Esophagus squamous epithelium (tissue), 5 donors: Measurements from ENCODE around the gene TREM2. TPM values are rescaled to one million over a fixed set of nuclear protein-coding genes. Genes with fewer than 3 reads are reported as not detected.
"Not testable (repeated sequence)": the region's sequence is repeated elsewhere in the genome, so short reads cannot be mapped to it uniquely, and the experiment has no call there.

Experiments used
- DNase-seq: peaks from one replicate; lab custom pipeline; 2025; lab: John Stamatoyannopoulos, UW
- H3K27ac ChIP-seq, 4 donors: fragments of 200-600 bp; sonication (generic); one replicate each; pipeline ENCODE4 v1.5.1; 2016 to 2019; ENCODE audit warnings: mild to moderate bottlenecking in 1 of 4
- H3K27me3 ChIP-seq, 4 donors: fragments of 200-600 bp; sonication (generic); 1 replicate in 3 of 4; 2 replicates in 1 of 4; pipeline versions ENCODE4 v1.5.1 to v1.6.0; 2017 to 2021; ENCODE audit warnings: antibody characterized with exemption in 1 of 4
- H3K36me3 ChIP-seq, 3 donors: fragments of 200-600 bp; sonication (generic); one replicate each; pipeline ENCODE4 v1.5.1; 2016 to 2019
- H3K4me1 ChIP-seq, 3 donors: fragments of 200-600 bp; sonication (generic); one replicate each; pipeline ENCODE4 v1.5.1; 2017 to 2019
- H3K4me3 ChIP-seq, 4 donors: fragments of 200-600 bp; sonication (generic); 1 replicate in 3 of 4; 2 replicates in 1 of 4; pipeline ENCODE4 v1.5.1; 2016 to 2019; ENCODE audit warnings: mild to moderate bottlenecking in 2 of 4, moderate library complexity in 1 of 4
- H3K9me3 ChIP-seq, 3 donors: fragments of 200-600 bp; sonication (generic); one replicate each; pipeline ENCODE4 v1.5.1; 2016 to 2019
- POLR2A ChIP-seq, 4 donors: fragments of 450-650 bp; IDR thresholded peaks; one replicate each; pipeline ENCODE4 v1.6.1; 2017; ENCODE audit warnings: antibody characterized with exemption in 4 of 4, mild to moderate bottlenecking in 4 of 4, moderate library complexity in 3 of 4
- WGBS, 2 donors: methylation state at CpG; one replicate each; pipeline ENCODE4 v1.1.5; 2018; 5-methylcytosine and 5-hydroxymethylcytosine counted together
- intact Hi-C: fragments of 100-400 bp; cut with DNase I; formaldehyde crosslinking; loops from one replicate; pipeline ENCODE4 v1.15.0; 2022
- total RNA-seq, 4 donors: library from RNA; depleted of rRNA; stranded (reverse); fragments of >200 nt; gene quantifications; one replicate each; pipeline ENCODE4 v1.1.0, GENCODE V29; 2016
- TF ChIP-seq, protein P1 (sequence below), 6 experiments: fragments of 450-650 bp in 4 of 6; fragments of 200-600 bp in 2 of 6; sonication (generic) in 2 of 6; IDR thresholded peaks; one replicate each; pipeline ENCODE4 v1.5.1; 2016 to 2019; ENCODE audit warnings: antibody characterized with exemption in 6 of 6, mild to moderate bottlenecking in 4 of 6, moderate library complexity in 4 of 6
- donor health status: DM: yes; HTN: yes; CAD: no.

Gene TREM2
- total RNA-seq, 4 donors from 2014 or later, result 0.70 to 7.3 (median 0.95) TPM; not detected in 1

DNA sequence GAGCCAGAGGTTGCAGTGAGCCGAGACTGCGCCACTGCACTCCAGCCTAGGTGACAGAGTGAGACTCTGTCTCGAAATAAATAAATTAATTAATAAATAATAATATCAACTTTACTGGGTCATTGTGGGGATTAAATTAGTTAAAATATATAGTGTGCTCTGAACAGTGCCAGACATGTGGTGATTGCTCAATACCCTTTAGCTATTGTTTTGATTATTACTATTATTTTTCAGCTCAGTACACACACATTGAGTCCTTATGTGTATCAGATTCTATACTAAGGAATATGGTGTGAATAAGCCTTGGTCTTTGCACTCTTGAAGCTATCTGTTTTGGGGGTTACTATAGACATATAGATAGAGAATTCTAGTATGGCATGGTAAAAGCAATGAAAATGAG is 37.6 kb downstream of the TREM2 start:
- intact Hi-C loops, result no loop called here

DNA sequence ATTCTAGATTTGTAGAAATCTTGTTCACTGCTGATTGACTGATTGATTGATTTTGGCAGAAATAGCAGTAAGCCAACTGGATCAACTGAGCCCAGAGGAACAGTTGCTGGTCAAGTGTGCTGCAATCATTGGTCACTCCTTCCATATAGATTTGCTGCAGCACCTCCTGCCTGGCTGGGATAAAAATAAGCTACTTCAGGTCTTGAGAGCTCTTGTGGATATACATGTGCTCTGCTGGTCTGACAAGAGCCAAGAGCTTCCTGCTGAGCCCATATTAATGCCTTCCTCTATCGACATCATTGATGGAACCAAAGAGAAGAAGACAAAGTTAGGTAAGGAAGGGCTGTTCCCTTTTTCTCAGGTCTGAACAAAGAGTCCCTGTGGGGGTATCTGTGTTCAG is 40.0 kb downstream of the TREM2 start:
- 91 to 100% methylated on average over 1 of the region's 1 CpG for WGBS, 2 donors
- intact Hi-C loops, result no loop called here
- DNase-seq, result no peak
- H3K27me3 ChIP-seq, result no peaks in the 10 kb centered on the region
- no peak overlapping the region for H3K4me3 ChIP-seq
- H3K27ac ChIP-seq, result no peak overlapping the region
- TF ChIP-seq POLR2A (IDR thresholded peaks at IDR 0.05), result no peak
- TF ChIP-seq, protein P1, sequence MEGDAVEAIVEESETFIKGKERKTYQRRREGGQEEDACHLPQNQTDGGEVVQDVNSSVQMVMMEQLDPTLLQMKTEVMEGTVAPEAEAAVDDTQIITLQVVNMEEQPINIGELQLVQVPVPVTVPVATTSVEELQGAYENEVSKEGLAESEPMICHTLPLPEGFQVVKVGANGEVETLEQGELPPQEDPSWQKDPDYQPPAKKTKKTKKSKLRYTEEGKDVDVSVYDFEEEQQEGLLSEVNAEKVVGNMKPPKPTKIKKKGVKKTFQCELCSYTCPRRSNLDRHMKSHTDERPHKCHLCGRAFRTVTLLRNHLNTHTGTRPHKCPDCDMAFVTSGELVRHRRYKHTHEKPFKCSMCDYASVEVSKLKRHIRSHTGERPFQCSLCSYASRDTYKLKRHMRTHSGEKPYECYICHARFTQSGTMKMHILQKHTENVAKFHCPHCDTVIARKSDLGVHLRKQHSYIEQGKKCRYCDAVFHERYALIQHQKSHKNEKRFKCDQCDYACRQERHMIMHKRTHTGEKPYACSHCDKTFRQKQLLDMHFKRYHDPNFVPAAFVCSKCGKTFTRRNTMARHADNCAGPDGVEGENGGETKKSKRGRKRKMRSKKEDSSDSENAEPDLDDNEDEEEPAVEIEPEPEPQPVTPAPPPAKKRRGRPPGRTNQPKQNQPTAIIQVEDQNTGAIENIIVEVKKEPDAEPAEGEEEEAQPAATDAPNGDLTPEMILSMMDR (IDR thresholded peaks at IDR 0.05), result no peak
- peaks cover 0 to 13% (median 0%) of the 10 kb centered on the region in 3 donors for H3K36me3 ChIP-seq
- no peaks in the 10 kb centered on the region for H3K9me3 ChIP-seq
- H3K4me1 ChIP-seq, result no peaks in the 10 kb centered on the region

More for the DNA sequence above, 37.6 kb downstream of the TREM2 start:
- DNase-seq, result no peak
- Histone ChIP-seq H3K9me3 (no peaks in the 10 kb centered on the region), H3K27me3 (no peaks in the 10 kb centered on the region), H3K4me3 (no peak overlapping the region), H3K27ac (no peak overlapping the region), H3K36me3 (peaks cover 0 to 13% (median 0%) of the 10 kb centered on the region in 3 donors), H3K4me1 (no peaks in the 10 kb centered on the region)
- TF ChIP-seq, protein P1 (IDR thresholded peaks at IDR 0.05), result no peak
- no peak for TF ChIP-seq POLR2A (IDR thresholded peaks at IDR 0.05)
- WGBS, 2 donors, result 85 to 90% methylated on average over 3 of the region's 3 CpGs

GRCh38 chr6:41122373-41122772 is 40.5 kb downstream of the TREM2 start:
- Histone ChIP-seq H3K36me3 (peaks cover 0 to 13% (median 0%) of the 10 kb centered on the region in 3 donors), H3K9me3 (no peaks in the 10 kb centered on the region), H3K4me1 (no peaks in the 10 kb centered on the region), H3K4me3 (no peak overlapping the region), H3K27ac (no peak overlapping the region), H3K27me3 (no peaks in the 10 kb centered on the region)
- 100% methylated on average over 1 of the region's 1 CpG for WGBS, 2 donors
- no peak for DNase-seq
- intact Hi-C loops, result no loop called here
- TF ChIP-seq, protein P1 (IDR thresholded peaks at IDR 0.05), result no peak
- TF ChIP-seq POLR2A (IDR thresholded peaks at IDR 0.05), result no peak

DNA sequence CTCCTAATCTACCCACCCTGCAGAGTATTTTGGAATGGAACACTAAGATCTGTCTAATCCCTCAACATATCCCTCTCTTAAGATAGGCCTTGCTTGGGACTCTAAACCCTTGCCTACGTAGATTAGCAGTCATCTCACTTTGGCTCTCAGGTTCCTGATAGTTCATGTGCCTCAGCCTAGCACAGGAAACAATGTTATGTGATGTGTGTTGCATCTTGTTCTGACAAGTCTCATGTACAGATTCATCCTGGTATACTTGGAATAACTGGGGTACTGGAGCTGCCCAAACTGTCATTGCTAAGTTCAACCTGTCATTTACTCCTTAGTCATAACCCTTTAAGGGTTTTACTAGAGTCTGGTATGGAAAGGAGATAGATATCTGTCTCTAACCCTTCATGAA is 42.9 kb downstream of the TREM2 start:
- TF ChIP-seq, protein P1 (IDR thresholded peaks at IDR 0.05), result no peak
- TF ChIP-seq POLR2A (IDR thresholded peaks at IDR 0.05), result no peak
- DNase-seq, result no peak
- H3K9me3 ChIP-seq, result no peaks in the 10 kb centered on the region
- H3K27ac ChIP-seq, result no peak overlapping the region
- intact Hi-C loops, result no loop called here
- no peak overlapping the region for H3K4me3 ChIP-seq
- WGBS, 2 donors, result 47 to 79% methylated on average over 1 of the region's 1 CpG
- H3K4me1 ChIP-seq, result no peaks in the 10 kb centered on the region
- no peaks in the 10 kb centered on the region for H3K27me3 ChIP-seq
- peaks cover 0 to 13% (median 0%) of the 10 kb centered on the region in 3 donors for H3K36me3 ChIP-seq

DNA sequence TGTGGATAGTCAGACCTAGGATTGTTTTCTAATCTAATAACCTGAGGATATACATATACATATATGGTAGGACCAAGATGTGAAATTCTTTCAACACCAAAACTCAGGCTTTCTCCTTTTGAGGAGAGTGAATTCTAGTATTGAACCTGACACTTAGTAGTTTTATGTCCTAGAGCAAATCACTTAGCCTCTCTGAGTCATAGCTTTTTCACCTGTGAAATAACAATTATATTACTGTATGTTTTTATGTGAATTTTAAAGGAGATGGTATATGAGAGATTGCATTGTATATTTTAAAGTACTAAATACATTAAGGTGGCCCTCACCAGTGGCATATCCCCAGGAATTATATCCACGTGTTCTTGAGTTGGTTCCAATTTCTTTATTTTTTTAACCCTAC is 43.4 kb downstream of the TREM2 start:
- TF ChIP-seq, protein P1 (IDR thresholded peaks at IDR 0.05), result no peak
- TF ChIP-seq POLR2A (IDR thresholded peaks at IDR 0.05), result no peak
- intact Hi-C loops, result no loop called here
- DNase-seq, result no peak
- no peaks in the 10 kb centered on the region for H3K27me3 ChIP-seq
- no peak overlapping the region for H3K4me3 ChIP-seq
- 48 to 59% methylated on average over 1 of the region's 1 CpG for WGBS, 2 donors
- no peaks in the 10 kb centered on the region for H3K9me3 ChIP-seq
- H3K27ac ChIP-seq, result no peak overlapping the region
- no peaks in the 10 kb centered on the region for H3K4me1 ChIP-seq
- H3K36me3 ChIP-seq, result peaks cover 0 to 13% (median 0%) of the 10 kb centered on the region in 3 donors

DNA sequence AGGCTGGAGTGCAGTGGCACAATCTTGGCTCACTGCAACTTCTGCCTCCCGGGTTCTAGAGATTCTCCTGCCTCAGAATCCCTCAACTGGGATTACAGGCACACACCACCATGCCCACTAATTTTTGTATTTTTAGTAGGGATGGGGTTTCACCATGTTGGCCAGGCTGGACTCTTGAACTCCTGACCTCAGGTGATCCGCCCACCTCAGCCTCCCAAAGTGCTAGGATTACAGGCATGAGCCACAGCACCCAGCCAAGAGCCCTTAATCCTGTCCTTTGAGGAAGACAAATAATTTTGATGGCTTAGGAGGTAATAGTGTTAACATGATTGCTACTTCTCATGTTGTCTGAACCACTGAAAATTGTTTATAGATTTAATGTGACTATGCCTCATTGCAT is 47.9 kb downstream of the TREM2 start:
- H3K9me3 ChIP-seq, intact Hi-C loops, H3K36me3 ChIP-seq, H3K4me3 ChIP-seq, DNase-seq, H3K27me3 ChIP-seq, H3K4me1 ChIP-seq, H3K27ac ChIP-seq: not testable (repeated sequence)
- WGBS, 2 donors, result 85 to 93% methylated on average over 2 of the region's 2 CpGs
